Sigmoid colon (tissue), 4 donors: ENCODE results near the gene FAM50A.

Experiments used
- POLR2AphosphoS5 ChIP-seq, 4 donors: sonication (generic); formaldehyde crosslinking; IDR thresholded peaks; one replicate each; pipeline ENCODE4 v1.6.1; 2017; ENCODE audit warnings: antibody characterized with exemption in 4 of 4
- TF ChIP-seq, protein P1 (sequence below), 4 experiments: fragments of 450-650 bp in 3 of 4; fragments of 200-600 bp in 1 of 4; IDR thresholded peaks; one replicate each; pipeline ENCODE4 v1.5.1; 2016 to 2019; ENCODE audit warnings: antibody characterized with exemption in 4 of 4, mild to moderate bottlenecking in 3 of 4, moderate library complexity in 2 of 4

GRCh38 chrX:154482786-154483185 is 38.8 kb downstream of the FAM50A start:
- TF ChIP-seq, protein P1, sequence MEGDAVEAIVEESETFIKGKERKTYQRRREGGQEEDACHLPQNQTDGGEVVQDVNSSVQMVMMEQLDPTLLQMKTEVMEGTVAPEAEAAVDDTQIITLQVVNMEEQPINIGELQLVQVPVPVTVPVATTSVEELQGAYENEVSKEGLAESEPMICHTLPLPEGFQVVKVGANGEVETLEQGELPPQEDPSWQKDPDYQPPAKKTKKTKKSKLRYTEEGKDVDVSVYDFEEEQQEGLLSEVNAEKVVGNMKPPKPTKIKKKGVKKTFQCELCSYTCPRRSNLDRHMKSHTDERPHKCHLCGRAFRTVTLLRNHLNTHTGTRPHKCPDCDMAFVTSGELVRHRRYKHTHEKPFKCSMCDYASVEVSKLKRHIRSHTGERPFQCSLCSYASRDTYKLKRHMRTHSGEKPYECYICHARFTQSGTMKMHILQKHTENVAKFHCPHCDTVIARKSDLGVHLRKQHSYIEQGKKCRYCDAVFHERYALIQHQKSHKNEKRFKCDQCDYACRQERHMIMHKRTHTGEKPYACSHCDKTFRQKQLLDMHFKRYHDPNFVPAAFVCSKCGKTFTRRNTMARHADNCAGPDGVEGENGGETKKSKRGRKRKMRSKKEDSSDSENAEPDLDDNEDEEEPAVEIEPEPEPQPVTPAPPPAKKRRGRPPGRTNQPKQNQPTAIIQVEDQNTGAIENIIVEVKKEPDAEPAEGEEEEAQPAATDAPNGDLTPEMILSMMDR (IDR thresholded peaks at IDR 0.05) = no peak
- TF ChIP-seq POLR2AphosphoS5 (IDR thresholded peaks at IDR 0.05) = no peak
